HCT116 (cell line): ENCODE measurements around the gene TMEM214. TPM values are rescaled to one million over a fixed set of nuclear protein-coding genes. Genes with fewer than 3 reads are reported as not detected.

ENCODE experiments used
- ATAC-seq: fragments of 200-7000 bp; cut with Tn5 transposase; 2 replicates; pipeline ENCODE4 v1.9.1; 2020; ENCODE audit warnings: mild to moderate bottlenecking, moderate library complexity
- BruUV-seq: library from RNA; stranded (reverse); fragments of 400-500 nt; replicated peaks from 2 replicates; lab custom pipeline; 2021; lab: Mats Ljungman, UMichigan
- CTCF ChIA-PET: fragments of 300-600 bp; sonication (Branson Sonifier 250); formaldehyde crosslinking; loops from one replicate; lab custom pipeline; 2021; ENCODE audit warnings: antibody characterized with exemption; lab: Charles Lee
- POLR2A ChIA-PET: fragments of 300-600, 350-600 bp; sonication (Branson Sonifier 250); formaldehyde crosslinking; loops from one replicate; lab custom pipeline; 2021; ENCODE audit warnings: antibody characterized with exemption; lab: Charles Lee
- RAD21 ChIA-PET, 2 experiments: fragments of 300-600 bp; sonication (Branson Sonifier 250); formaldehyde crosslinking; loops; one replicate each; lab custom pipeline; 2023; ENCODE audit warnings: low total read pairs in 2 of 2; ENCODE audit not compliant: uncharacterized antibody in 2 of 2, unreplicated experiment in 2 of 2, low non-redundant PET in 1 of 2; lab: Charles Lee
- DNase-seq: peaks from one replicate; pipeline ENCODE4 v3.0.0-alpha.2; 2010; ENCODE audit warnings: low read depth, low spot score
- H2AFZ ChIP-seq: fragments of 200-600 bp; shearing (Covaris generic), sonication (generic); 2 replicates; pipeline ENCODE4 v1.6.1; 2017; ENCODE audit warnings: low read depth, mixed run types, mixed read lengths, antibody characterized with exemption, low read length; ENCODE audit not compliant: poor library complexity, severe bottlenecking
- H3K27ac ChIP-seq: 2 replicates; pipeline ENCODE4 v1.5.1; 2012; ENCODE audit warnings: low read depth, low read length
- H3K27me3 ChIP-seq: fragments of 200-600 bp; sonication (generic); 2 replicates; pipeline ENCODE4 v1.6.1; 2016; ENCODE audit warnings: mixed run types, low read length, mixed read lengths; ENCODE audit not compliant: insufficient read depth
- H3K36me3 ChIP-seq, 2 experiments: fragments of 200-500 bp in 1 of 2; fragments of 200-600 bp in 1 of 2; sonication (Bioruptor generic) in 1 of 2; sonication (generic) in 1 of 2; 2 replicates each; pipeline versions ENCODE4 v1.5.1 to v1.6.1; 2014 to 2016; ENCODE audit warnings: low read length in 2 of 2, inconsistent platforms in 1 of 2, mixed read lengths in 1 of 2, mixed run types in 1 of 2; ENCODE audit not compliant: insufficient read depth in 2 of 2, control insufficient read depth in 1 of 2
- H3K4me1 ChIP-seq, 2 experiments: fragments of 200-600 bp in 1 of 2; sonication (generic) in 1 of 2; 2 replicates each; pipeline versions ENCODE4 v1.5.1 to v1.6.1; 2012 to 2017; ENCODE audit warnings: low read length in 2 of 2, inconsistent platforms in 1 of 2, mild to moderate bottlenecking in 1 of 2, mixed read lengths in 1 of 2, mixed run types in 1 of 2, moderate library complexity in 1 of 2; ENCODE audit not compliant: insufficient read depth in 2 of 2, control insufficient read depth in 1 of 2
- H3K4me2 ChIP-seq: fragments of 200-600 bp; sonication (generic); 2 replicates; pipeline ENCODE4 v1.6.1; 2017; ENCODE audit warnings: mixed run types, low read length, mixed read lengths
- H3K4me3 ChIP-seq, 2 experiments: fragments of 200-600 bp in 1 of 2; sonication (generic) in 1 of 2; replicated peaks in 1 of 2; 2 replicates each; pipeline ENCODE4 v1.5.1; 2011 to 2016; ENCODE audit warnings: low read length in 2 of 2, control low read depth in 1 of 2, low read depth in 1 of 2, mild to moderate bottlenecking in 1 of 2, mixed read lengths in 1 of 2, mixed run types in 1 of 2
- H3K79me2 ChIP-seq: fragments of 200-600 bp; sonication (generic); 2 replicates; pipeline ENCODE4 v1.6.1; 2017; ENCODE audit warnings: mild to moderate bottlenecking, mixed run types, low read length, moderate library complexity, mixed read lengths; ENCODE audit not compliant: insufficient read depth
- H3K9ac ChIP-seq: fragments of 200-600 bp; sonication (generic); 2 replicates; pipeline ENCODE4 v1.6.1; 2016; ENCODE audit warnings: low read length, mixed read lengths
- H3K9me2 ChIP-seq: fragments of 200-600 bp; sonication (generic), shearing (Covaris generic); 2 replicates; pipeline ENCODE4 v1.6.1; 2017; ENCODE audit warnings: mixed run types, mild to moderate bottlenecking, moderate library complexity; ENCODE audit not compliant: insufficient read depth
- H3K9me3 ChIP-seq, 2 experiments: fragments of 200-500 bp in 1 of 2; fragments of 200-600 bp in 1 of 2; sonication (Bioruptor generic) in 1 of 2; sonication (generic) in 1 of 2; 2 replicates each; pipeline ENCODE4 v1.6.1; 2014 to 2017; ENCODE audit warnings: low read length in 2 of 2, mixed read lengths in 2 of 2, inconsistent platforms in 1 of 2, low read depth in 1 of 2, mild to moderate bottlenecking in 1 of 2, mixed run types in 1 of 2, moderate library complexity in 1 of 2; ENCODE audit not compliant: control insufficient read depth in 1 of 2, insufficient read depth in 1 of 2
- H4K20me1 ChIP-seq: fragments of 200-600 bp; sonication (generic), shearing (Covaris generic); 2 replicates; pipeline ENCODE4 v1.6.1; 2017; ENCODE audit warnings: mixed run types, mild to moderate bottlenecking, moderate library complexity; ENCODE audit not compliant: insufficient read depth
- CBX3 ChIP-seq: IDR thresholded peaks from 2 replicates; pipeline ENCODE4 v1.6.1; 2012; ENCODE audit warnings: low read depth
- CTCF ChIP-seq, 3 experiments: fragments of 200-600 bp in 1 of 3; sonication (generic) in 1 of 3; IDR thresholded peaks in 2 of 3; conservative IDR thresholded peaks in 1 of 3; 2 replicates each; pipeline ENCODE4 v1.5.1; 2012 to 2017; ENCODE audit warnings: low read depth in 2 of 3, low read length in 2 of 3, antibody characterized with exemption in 1 of 3, borderline replicate concordance in 1 of 3, control low read depth in 1 of 3, mild to moderate bottlenecking in 1 of 3, mixed read lengths in 1 of 3, mixed run types in 1 of 3, moderate library complexity in 1 of 3; ENCODE audit not compliant: insufficient read depth in 1 of 3
- EGR1 ChIP-seq: IDR thresholded peaks from 2 replicates; pipeline ENCODE4 v1.6.1; 2012; ENCODE audit warnings: low read depth
- EZH2phosphoT487 ChIP-seq: fragments of 200-600 bp; IDR thresholded peaks from 2 replicates; pipeline ENCODE4 v1.6.1; 2018; ENCODE audit warnings: antibody characterized with exemption, borderline replicate concordance
- POLR2A ChIP-seq: IDR thresholded peaks from 2 replicates; pipeline ENCODE4 v1.7.0; 2011; ENCODE audit warnings: borderline replicate concordance; ENCODE audit not compliant: insufficient read depth, insufficient read length; ENCODE audit errors: extremely low read depth
- POLR2AphosphoS5 ChIP-seq: IDR thresholded peaks from 2 replicates; pipeline ENCODE4 v1.6.1; 2011; ENCODE audit warnings: mild to moderate bottlenecking, low read depth, low read length, moderate library complexity
- REST ChIP-seq: IDR thresholded peaks from 2 replicates; pipeline ENCODE4 v1.6.1; 2012; ENCODE audit warnings: low read depth
- SP1 ChIP-seq: IDR thresholded peaks from 2 replicates; pipeline ENCODE4 v1.6.1; 2012; ENCODE audit warnings: low read depth
- TCF7L2 ChIP-seq: IDR thresholded peaks from 2 replicates; pipeline ENCODE4 v1.7.0; 2011; ENCODE audit warnings: borderline replicate concordance, inconsistent platforms; ENCODE audit not compliant: insufficient read depth, insufficient read length; ENCODE audit errors: extremely low read depth
- ZBTB33 ChIP-seq: IDR thresholded peaks from 2 replicates; pipeline ENCODE4 v1.6.1; 2011; ENCODE audit warnings: mild to moderate bottlenecking, low read length, moderate library complexity; ENCODE audit not compliant: insufficient replicate concordance; ENCODE audit errors: extremely low read depth
- ZFX ChIP-seq: fragments of 450-650 bp; IDR thresholded peaks from 2 replicates; pipeline ENCODE4 v1.6.1; 2017
- intact Hi-C: fragments of 100-400 bp; cut with micrococcal nuclease; formaldehyde crosslinking; loops from 2 replicates; pipeline ENCODE4 v1.10.0; 2022
- total RNA-seq: library from RNA; stranded (reverse); gene quantifications from one replicate; pipeline ENCODE4 v1.2.1, GENCODE V29; 2021; ENCODE audit not compliant: unreplicated experiment

The TMEM214 gene
- total RNA-seq, 1 experiment from 2014 or later: 69.8 TPM

- ChIA-PET CTCF (no interaction called here), RAD21 (no interaction called here), POLR2A (no interaction called here)
- intact Hi-C loops: no loop called here
- Histone ChIP-seq H3K27me3 (no peaks in the 10 kb centered on the region), H3K9ac (no peak overlapping the region), H3K27ac (no peak overlapping the region), H3K4me3 (no peak overlapping the region), H4K20me1 (no peaks in the 10 kb centered on the region), H3K9me2 (no peaks in the 10 kb centered on the region), H3K4me2 (no peak overlapping the region), H3K4me1 (peaks cover 22 to 42% of the 10 kb centered on the region in 2 experiments), H2AFZ (no peak overlapping the region), H3K79me2 (no peaks in the 10 kb centered on the region; the same call in 1 of the 2 replicates), H3K9me3 (no peaks in the 10 kb centered on the region), H3K36me3 (no peaks in the 10 kb centered on the region)
- TF ChIP-seq ZBTB33 (no peak), EZH2phosphoT487 (no peak), ZFX (no peak), REST (no peak), SP1 (no peak), POLR2A (no peak), CTCF (IDR thresholded peaks at IDR 0.05 in 2 of 3, conservative IDR thresholded peaks at IDR 0.05 in 1 of 3; ENCODE audit: borderline replicate concordance in 1 of 3, insufficient read depth in 1 of 3, low read depth in 2 of 3, low read length in 2 of 3) (no peak), TCF7L2 (no peak), POLR2AphosphoS5 (no peak), CBX3 (no peak), EGR1 (no peak)
- no TSS peak for BruUV-seq
- no peak for ATAC-seq
- no peak for DNase-seq
These were observed 26.0 kb upstream of the TMEM214 start for GRCh38 chr2:27006602-27007415.
